ENCODE data around the gene DCUN1D2. TPM values are rescaled to one million over a fixed set of nuclear protein-coding genes. Genes with fewer than 3 reads are reported as not detected.

The DCUN1D2 gene
- polyA plus RNA-seq, 4 donors = 15.3 to 35.8 (median 26.9) TPM

DNA sequence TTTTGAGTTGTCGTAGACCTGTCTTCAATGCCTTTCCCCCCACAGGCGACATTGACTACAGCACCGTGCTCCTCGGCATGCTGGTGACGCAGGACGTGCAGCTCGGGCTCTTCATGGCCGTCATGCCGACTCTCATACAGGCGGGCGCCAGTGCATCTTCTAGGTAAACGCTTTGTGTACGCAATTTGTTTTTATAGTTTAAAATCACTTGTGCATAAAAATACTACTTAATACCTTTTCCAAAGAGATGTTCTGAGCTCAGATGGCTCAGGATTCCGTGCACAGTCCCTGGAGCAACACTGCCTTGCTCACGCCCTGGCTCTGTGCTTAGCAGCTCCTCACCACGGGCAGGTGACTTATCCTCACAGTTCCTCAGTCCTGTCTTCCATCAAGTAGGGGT lies 30.1 kb upstream of the DCUN1D2 start:
- no peak for DNase-seq (ENCODE audit: low read depth in 4 of 4, low spot score in 2 of 4)

DNA sequence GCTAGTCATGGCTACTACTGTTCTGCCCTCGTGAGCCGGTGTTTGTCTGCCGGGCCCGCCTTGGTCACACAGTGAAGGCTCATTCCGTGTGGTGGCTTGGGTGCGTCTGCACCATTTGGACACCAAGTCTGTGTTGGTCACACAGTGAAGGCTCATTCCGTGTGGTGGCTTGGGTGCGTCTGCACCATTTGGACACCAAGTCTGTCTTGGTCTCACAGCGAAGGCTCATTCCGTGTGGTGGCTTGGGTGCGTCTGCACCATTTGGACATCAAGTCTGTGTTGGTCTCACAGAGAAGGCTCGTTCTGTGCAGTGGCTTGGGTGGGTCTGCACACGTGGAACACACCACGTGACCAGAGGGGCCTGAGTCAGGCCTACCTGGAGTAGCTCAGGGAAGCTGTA lies 29.0 kb upstream of the DCUN1D2 start:
- DNase-seq (ENCODE audit: low read depth in 4 of 4, low spot score in 2 of 4) = no peak

DNA sequence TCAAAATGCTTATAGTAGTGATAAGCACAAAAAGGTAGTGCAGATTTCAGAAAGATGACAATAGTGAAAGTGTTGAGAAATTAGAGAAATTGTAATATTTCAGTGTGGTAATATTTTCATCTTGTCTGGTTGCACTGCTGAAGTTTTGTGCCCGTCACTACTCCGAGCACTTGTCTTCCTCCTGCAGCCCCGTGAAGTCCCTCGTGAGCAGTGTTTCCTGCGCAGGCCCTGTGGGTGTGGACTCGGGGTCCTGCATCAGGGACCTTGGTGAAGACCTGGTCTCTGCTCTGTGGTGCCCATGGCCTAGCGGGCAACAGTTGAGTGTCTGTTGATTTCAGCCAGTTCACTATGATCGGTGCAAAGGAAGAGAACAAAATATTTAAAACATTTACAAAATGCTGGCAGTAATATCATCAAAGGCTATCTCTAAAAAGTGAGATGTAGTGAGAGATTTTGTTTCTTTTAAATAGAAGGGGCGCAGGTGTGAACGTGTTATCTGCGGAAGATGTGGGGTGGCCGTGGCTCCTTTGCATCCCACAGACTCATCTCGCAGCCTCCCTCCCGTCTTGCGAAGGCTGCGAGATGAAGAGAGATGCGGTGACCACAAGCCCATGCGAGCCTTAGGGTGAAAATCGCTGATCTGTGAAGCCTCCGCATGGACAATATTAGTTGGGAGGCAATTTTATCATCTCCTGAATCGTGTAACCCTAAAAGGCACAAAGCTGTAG lies 27.7 kb upstream of the DCUN1D2 start:
- no peak for DNase-seq (ENCODE audit: low read depth in 4 of 4, low spot score in 2 of 4)

DNA sequence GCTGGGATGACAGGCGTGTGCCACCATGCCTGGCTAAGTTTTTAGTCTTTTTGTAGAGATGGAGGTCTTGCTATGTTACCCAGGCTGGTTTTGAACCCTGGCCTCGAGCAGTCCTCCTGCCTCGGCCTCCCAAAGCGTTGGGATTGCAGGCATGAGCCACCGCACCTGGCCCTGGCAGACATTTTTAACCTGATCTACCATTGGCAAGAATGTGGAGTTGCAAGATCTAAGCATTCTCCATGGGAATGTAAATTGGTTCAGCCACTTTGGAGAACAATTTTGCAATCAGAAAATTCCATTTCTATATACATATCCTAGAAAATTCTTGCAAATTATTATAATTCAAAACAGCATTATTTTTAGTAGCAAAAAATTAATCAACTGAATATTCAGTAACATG lies 24.3 kb upstream of the DCUN1D2 start:
- no peak for DNase-seq (ENCODE audit: low read depth in 4 of 4, low spot score in 2 of 4)

DNA sequence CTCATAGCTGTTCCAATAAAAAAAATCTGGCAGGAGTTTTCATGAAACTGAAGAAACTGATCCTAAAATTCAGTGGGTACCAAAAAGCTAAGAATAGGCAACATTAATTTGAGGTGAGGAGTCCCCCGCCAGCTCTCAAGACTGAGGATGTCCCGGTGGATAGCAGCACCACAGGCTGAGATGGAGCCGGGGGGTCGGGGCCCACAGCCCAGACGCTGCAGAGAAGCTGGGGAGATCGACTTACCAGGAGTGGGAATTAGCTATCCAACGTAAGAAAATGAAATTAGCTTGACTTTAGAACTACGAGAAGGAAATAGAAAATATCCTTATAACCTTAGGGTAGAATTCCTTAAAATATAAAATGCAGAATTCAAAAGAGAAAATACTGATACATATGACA lies 23.2 kb upstream of the DCUN1D2 start:
- no peak for DNase-seq (ENCODE audit: low read depth in 4 of 4, low spot score in 2 of 4)

DNA sequence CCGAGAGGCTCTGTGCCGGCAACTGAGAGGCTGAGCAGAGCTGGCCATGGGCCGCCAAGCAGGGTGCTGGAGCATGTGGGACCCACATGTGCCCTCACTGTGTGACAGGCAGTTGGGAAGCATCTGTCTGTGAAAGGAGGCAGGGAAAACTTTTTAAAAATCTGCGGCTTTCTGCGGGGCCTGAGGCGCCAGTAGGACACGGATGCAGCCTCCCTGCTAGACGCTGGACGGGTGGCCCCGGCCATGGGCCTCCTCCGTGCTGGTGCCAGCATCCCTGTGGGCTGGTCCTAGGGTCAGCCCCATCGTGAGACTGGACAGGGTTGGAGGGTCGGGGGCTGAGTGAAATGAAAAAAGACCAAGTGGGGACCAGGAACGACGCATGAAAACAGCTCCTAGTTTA lies 20.9 kb upstream of the DCUN1D2 start:
- no peak for DNase-seq (ENCODE audit: low read depth in 4 of 4, low spot score in 2 of 4)

DNA sequence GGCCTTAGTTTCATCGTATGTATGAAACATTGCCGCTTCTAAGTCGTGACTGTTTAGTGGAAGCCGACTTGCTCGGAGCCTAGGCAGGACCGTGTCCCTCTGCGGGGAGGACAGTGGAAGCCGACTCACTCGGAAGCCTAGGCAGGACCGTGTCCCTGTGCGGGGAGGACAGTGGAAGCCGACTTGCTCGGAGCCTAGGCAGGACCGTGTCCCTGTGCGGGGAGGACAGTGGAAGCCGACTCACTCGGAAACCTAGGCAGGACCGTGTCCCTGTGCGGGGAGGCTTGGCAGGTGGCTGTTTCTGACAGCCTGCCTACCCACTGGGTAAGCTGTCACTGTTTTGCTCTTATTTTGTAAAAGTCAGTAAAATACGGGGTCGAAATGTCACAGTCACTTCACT lies 20.4 kb upstream of the DCUN1D2 start:
- no peak for DNase-seq (ENCODE audit: low read depth in 4 of 4, low spot score in 2 of 4)

DNA sequence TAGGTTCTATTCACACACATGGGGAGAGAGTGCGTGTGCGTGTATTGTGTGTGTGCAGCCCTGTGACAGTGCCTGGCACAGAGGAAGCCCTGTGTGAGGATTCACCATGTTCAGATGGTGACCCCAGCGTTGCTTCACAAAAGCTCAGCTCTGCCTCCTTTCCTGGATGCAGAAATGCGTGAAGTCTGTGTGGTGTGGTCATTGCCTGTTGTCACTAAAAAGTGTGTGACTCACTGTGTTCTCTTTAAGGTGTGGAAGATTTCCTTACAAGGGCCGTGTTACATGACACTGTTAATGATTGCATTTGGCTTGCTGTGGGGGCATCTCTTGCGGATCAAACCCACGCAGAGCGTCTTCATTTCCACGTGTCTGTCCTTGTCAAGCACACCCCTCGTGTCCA lies 19.5 kb upstream of the DCUN1D2 start:
- no peak for DNase-seq (ENCODE audit: low read depth in 4 of 4, low spot score in 2 of 4)

DNA sequence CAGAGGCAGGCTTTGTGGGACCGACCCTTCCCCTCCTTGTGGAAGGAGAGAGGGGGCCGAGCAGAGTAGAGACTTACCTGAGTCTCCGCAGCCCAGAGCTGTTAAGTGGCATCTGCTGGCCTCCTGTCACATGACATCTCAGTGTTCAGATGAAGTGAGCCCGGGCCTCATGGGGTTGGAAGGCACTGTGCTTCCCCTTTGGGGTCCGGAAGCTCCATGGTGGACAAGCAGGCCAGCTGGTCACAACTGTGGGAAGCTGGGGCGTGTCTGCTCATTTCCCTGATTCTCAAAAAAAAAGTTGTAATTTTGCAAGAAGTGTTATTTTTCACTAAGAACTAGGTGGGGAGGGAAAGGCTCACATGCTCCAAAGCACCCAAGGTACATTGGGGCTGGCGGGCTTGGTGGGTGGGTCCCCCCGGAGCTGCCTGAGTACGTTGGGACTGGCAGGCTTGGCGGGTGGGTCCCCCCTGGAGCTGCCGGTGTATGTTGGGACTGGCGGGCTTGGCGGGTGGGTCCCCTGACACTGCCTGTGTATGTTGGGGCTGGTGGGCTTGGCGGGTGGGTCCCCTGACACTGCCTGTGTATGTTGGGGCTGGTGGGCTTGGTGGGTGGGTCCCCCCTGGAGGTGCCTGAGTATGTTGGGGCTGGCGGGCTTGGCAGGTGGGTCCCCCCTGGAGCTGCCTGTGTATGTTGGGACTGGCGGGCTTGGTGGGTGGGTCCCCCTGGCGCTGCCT lies 18.2 kb upstream of the DCUN1D2 start:
- no peak for DNase-seq (ENCODE audit: low read depth in 4 of 4, low spot score in 2 of 4)

DNA sequence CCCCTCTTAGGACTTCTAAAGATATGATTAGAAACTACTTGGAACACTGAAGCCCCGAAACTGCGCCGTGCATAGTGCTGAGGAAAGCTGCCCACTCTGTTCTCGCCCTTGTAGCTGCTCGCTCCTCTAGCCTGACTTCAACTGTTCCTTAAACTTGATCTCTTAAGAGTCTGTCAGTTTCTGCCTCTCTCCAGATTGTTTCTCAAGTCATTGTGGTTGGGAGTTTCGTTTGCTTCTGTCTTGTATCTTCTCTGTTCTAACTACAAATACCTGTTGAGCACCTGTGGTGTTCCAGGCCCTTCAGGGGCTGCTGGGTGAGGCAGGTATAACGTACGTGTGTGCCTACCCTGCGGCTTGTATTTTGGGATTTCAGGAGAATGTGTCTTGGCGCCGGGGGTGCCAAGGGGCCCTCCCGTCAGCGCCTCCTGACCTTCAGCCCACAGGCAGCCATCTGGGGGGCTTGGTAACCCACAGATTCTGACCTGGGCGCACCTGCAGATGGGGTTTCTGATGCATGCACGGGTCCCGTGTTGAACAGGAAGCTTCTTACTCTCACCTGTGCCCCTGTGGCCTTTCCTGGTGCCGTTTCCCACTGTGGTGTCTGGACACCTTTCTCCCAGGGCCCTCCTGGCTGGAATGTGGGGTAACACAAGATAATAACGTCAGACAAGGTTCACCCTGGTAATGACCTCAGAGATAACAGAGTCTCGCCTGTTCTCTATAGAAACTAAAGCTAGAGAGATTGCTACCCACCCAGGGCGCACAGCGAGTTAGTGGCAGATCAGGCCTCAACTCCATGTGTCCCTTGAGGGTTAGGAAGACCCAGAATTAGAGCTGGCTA lies 17.2 kb upstream of the DCUN1D2 start:
- DNase-seq (ENCODE audit: low read depth in 4 of 4, low spot score in 2 of 4) = no peak

DNA sequence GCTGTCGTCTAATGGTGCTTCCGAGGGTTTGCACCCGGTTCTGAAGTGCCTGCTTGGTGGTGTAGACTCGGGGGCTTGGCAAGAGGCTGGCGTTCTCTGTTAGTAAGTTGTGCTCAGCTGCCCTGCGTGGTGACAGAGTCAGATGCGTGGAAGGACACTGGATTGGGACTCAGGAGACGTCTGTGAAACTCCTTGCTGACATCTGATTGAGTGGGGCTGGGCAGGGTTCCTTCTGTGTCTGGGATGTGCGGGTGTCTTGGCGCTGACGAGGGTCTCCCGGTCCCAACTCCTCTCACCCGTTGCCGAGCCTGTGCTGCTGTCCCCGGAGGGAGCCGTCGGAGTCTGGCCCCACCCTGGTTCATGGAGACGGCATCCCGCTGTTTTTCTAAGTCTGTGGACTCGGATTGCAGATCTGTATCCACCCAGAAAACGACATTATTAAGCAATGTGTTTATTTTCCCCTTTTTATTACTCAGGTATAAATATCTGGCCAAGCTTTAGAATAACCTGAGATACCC lies 16.4 kb upstream of the DCUN1D2 start:
- no peak for DNase-seq (ENCODE audit: low read depth in 4 of 4, low spot score in 2 of 4)

DNA sequence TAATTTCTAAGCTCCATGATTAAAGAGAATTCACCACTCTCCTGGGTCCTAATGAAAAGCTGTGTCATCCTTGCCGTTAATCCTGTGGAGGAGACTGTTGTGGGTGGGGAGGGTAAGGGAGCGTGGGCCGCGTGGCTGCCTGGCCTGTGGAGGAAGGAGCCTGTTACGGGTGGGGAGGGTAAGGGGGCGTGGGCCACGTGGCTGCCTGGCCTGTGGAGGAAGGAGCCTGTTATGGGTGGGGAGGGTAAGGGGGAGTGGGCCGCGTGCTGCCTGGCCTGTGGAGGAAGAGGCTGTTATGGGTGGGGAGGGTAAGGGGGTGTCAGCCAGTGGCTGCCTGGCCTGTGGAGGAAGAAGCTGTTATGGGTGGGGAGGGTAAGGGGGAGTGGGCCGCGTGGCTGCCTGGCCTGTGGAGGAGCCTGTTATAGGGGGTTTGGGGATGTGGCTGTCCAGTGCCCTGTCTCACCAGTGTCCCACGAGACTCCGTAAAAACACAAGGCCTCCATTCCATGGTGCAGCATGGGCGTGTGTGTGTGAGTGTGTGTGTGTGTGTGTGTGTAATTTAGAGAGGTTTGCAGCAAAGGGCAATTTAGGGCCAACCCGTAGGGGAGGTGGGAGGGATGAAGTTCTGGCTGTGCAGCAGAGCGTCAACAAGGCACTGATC lies 15.6 kb upstream of the DCUN1D2 start:
- DNase-seq (ENCODE audit: low read depth in 4 of 4, low spot score in 2 of 4) = no peak

DNA sequence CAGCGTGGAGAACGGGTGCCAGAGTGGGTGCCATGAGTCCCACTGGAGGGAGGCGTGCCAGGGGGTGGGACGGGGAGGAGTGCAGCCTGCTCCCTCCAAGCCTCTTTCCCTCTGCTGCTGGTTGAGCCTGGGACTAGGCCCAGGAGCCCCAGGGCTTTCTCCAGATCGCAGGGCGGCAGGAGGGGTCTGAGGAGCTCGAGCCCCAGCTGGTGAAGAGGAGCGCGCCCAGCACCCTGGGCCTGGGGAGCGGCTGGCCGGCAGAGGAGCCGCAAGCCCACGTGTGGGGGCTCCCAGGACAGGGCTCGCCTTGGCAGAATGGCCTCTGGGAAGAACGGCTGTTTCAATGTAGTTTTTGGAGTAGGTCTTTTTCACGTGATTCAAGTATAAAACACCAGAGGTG lies 12.2 kb upstream of the DCUN1D2 start:
- no peak for DNase-seq (ENCODE audit: low read depth in 4 of 4, low spot score in 2 of 4)

DNA sequence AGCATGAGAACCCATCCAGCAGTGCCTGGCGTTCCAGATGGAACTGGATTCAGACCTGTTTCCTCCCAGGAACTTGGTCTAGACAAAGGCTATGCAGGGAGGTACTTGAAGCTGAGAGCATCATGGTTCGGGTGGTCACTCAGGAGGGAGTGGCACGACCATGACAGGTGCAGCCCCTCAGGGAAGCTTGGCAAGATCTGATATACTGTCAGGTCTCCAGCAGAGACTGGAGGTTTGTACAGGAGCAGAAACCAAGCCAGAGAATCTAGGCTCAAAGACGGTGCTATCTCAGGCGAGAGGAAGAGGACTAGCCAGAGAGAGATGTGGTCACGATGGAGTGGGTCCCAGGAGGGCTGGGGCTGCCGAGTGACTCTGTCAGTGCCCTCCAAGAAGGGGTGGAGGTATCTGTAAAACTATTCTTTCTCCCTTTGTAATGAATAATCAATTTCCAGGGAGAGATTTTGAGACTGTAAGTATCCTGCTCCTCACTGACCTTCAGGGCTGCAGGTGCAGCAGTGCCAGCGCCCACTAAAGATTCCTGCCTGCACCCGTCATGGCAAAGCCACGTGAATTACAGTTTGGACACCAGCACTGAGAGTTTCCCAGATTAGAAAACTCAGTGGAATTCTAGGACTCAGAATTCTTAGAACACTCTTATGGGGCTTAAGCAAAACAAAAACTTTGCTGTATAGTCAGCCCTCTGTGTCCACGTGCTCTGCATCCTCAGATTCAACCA lies 10.2 kb upstream of the DCUN1D2 start:
- DNase-seq (ENCODE audit: low read depth in 4 of 4, low spot score in 2 of 4) = no peak

DNA sequence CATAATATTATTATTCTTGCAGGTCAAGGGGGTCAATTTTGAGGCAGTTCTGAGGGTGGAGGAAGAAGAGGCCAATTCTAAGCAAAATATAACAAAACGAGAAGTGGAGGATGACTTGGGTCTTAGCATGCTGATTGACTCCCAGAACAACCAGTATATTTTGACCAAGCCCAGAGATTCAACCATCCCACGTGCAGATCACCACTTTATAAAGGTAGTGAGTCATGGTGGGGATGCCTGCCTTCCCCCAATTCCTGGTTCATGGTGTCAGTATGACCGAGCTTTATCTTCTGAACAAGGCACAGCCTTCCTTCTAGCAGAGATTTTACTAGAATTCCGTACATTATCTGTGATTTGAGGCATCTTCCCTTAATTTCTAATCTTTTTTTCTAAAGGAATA lies 9.4 kb upstream of the DCUN1D2 start:
- no peak for DNase-seq (ENCODE audit: low read depth in 4 of 4, low spot score in 2 of 4)

DNA sequence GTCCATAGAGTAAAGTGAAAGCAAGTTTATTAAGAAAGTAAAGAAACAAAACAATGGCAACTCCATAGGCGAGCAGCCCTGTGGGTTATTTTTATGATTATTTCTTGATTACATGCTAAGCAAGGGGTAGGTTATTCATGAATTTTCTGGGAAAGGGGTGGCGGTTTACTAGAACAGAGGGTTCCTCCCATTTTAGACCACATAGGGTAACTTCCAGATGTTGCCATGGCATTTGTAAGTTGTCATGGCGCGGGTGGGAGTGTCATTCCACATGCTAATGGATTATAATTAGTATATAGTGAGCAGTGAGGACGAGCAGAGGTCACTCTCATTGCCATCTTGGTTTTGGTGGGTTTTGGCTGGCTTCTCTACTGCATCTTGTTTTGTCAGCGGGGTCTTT lies 8.4 kb upstream of the DCUN1D2 start:
- DNase-seq (ENCODE audit: low read depth in 4 of 4, low spot score in 2 of 4) = no peak

DNA sequence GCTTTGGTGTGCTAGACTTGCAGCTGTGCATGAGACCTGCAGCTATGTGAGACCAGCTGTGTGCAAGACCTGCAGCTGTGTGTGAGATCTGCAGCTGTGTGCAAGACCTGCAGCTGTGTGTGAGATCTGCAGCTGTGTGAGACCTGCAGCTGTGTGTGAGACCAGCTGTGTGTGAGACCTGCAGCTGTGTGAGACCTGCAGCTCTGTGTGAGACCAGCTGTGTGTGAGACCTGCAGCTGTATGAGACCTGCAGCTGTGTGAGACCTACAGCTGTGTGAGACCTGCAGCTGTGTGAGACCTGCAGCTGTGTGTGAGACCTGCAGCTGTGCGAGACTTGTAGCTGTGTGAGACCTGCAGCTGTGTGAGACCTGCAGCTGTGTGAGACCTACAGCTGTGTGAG lies 6.7 kb upstream of the DCUN1D2 start:
- no peak for DNase-seq (ENCODE audit: low read depth in 4 of 4, low spot score in 2 of 4)

DNA sequence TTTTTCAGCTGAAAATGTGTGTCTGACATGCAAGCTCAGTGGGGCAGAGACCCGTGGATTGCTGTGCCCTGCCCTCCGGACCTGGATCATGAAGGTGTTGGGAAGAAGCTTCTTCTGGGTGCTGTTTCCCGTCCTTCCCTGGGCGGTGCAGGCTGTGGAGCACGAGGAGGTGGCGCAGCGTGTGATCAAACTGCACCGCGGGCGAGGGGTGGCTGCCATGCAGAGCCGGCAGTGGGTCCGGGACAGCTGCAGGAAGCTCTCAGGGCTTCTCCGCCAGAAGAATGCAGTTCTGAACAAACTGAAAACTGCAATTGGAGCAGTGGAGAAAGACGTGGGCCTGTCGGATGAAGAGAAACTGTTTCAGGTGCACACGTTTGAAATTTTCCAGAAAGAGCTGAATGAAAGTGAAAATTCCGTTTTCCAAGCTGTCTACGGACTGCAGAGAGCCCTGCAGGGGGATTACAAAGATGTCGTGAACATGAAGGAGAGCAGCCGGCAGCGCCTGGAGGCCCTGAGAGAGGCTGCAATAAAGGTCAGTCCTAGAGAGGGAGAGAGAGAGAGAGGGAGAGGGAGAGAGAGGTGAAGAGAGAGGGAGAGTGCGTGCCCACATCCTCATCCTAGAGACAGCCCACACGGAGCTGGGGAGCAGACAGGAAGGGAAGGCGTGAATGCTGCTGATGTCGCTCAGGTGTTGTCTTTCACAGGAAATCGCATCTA lies 5.1 kb upstream of the DCUN1D2 start:
- no peak for DNase-seq (ENCODE audit: low read depth in 4 of 4, low spot score in 2 of 4)

DNA sequence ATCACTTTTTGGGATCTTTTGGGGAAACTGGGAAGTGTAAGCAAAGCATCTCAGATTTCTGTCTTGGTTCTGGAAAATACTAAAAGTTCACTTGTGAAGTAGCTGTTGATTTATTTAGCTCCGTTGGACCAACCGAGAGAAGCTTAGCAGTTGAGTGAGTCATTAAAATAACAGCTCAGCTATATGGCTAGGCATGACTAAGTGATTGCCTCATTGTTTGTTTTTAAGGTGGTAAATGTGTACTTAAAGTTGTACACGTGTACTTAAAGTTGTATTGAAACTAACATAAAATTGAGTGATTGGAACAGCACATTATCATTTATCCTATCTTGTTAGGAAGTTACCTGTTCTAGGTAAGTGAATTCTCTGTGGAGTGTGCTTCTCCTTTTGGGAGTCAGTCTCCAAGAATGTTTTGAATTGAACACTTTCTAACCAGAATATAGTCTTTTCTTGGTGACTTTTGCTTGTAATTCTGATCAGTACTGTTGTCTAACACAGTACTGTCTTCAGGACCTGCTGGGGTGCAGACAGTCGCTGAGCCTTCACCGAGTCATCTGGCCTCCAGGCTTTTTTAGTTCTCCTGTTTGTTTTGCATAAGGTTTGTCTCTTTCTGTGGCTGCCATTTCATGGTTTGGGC lies 2.9 kb upstream of the DCUN1D2 start:
- DNase-seq (ENCODE audit: low read depth in 4 of 4, low spot score in 2 of 4) = no peak
